GM18951 (cell line): ENCODE results near the gene HNMT.

Experiments used
- POLR2A ChIP-seq: IDR thresholded peaks from 4 replicates; pipeline ENCODE4 v1.6.1; 2011; ENCODE audit warnings: mild to moderate bottlenecking; ENCODE audit not compliant: insufficient read length, insufficient read depth; ENCODE audit errors: extremely low read depth
- in situ Hi-C: fragments of 300-500 bp; cut with MboI; formaldehyde crosslinking; loops from one replicate; pipeline ENCODE4 v1.12.0; 2022; ENCODE audit warnings: low sequenced_read_pairs, mixed read lengths, inconsistent platforms; ENCODE audit not compliant: unreplicated experiment

Gene HNMT

GRCh38 chr2:138017824-138018223, 53.6 kb downstream of the HNMT start:
- in situ Hi-C loops, result no loop called here
- TF ChIP-seq POLR2A, result no peak

- in situ Hi-C loops, result no loop called here
- TF ChIP-seq POLR2A, result no peak
Measured at GRCh38 chr2:138018866-138019688, 54.8 kb downstream of the HNMT start.

GRCh38 chr2:138020432-138020831, 56.2 kb downstream of the HNMT start:
- in situ Hi-C loops, result no loop called here
- no peak for TF ChIP-seq POLR2A

- no peak for TF ChIP-seq POLR2A
- in situ Hi-C loops, result no loop called here
Measured at GRCh38 chr2:138021154-138021553, 56.9 kb downstream of the HNMT start.

- no peak for TF ChIP-seq POLR2A
- in situ Hi-C loops, result no loop called here
Measured at GRCh38 chr2:138023298-138023697, 59.0 kb downstream of the HNMT start.

GRCh38 chr2:138023976-138024375, 59.7 kb downstream of the HNMT start:
- in situ Hi-C loops, result no loop called here
- TF ChIP-seq POLR2A, result no peak

- in situ Hi-C loops, result no loop called here
- TF ChIP-seq POLR2A, result no peak
Measured at GRCh38 chr2:138026111-138027020, 62.1 kb downstream of the HNMT start.

- in situ Hi-C loops, result no loop called here
- no peak for TF ChIP-seq POLR2A
Measured at GRCh38 chr2:138028538-138028937, 64.3 kb downstream of the HNMT start.

- in situ Hi-C loops, result no loop called here
- no peak for TF ChIP-seq POLR2A
Measured at GRCh38 chr2:138029276-138029675, 65.0 kb downstream of the HNMT start.

GRCh38 chr2:138030459-138030858, 66.2 kb downstream of the HNMT start:
- TF ChIP-seq POLR2A, result no peak
- in situ Hi-C loops, result no loop called here

- no peak for TF ChIP-seq POLR2A
- in situ Hi-C loops, result no loop called here
Measured at GRCh38 chr2:138032334-138032733, 68.1 kb downstream of the HNMT start.

GRCh38 chr2:138034536-138034935, 70.3 kb downstream of the HNMT start:
- in situ Hi-C loops, result no loop called here
- no peak for TF ChIP-seq POLR2A

GRCh38 chr2:138035608-138036217, 71.4 kb downstream of the HNMT start:
- in situ Hi-C loops, result no loop called here
- no peak for TF ChIP-seq POLR2A

- in situ Hi-C loops, result no loop called here
- TF ChIP-seq POLR2A, result no peak
Measured at GRCh38 chr2:138036522-138036921, 72.2 kb downstream of the HNMT start.

GRCh38 chr2:138037090-138037489, 72.8 kb downstream of the HNMT start:
- in situ Hi-C loops, result no loop called here
- TF ChIP-seq POLR2A, result no peak
